NCI-H1694 treated with DMSO at 0.1 percent for 48 hours (cell line): ENCODE data around the gene PAFAH1B2.
"Not testable (repeated sequence)": the region's sequence is repeated elsewhere in the genome, so short reads cannot be mapped to it uniquely, and the experiment has no call there.

ENCODE experiments used
- DNase-seq: peaks from one replicate; lab custom pipeline; 2025; lab: John Stamatoyannopoulos, UW

The PAFAH1B2 gene

DNA sequence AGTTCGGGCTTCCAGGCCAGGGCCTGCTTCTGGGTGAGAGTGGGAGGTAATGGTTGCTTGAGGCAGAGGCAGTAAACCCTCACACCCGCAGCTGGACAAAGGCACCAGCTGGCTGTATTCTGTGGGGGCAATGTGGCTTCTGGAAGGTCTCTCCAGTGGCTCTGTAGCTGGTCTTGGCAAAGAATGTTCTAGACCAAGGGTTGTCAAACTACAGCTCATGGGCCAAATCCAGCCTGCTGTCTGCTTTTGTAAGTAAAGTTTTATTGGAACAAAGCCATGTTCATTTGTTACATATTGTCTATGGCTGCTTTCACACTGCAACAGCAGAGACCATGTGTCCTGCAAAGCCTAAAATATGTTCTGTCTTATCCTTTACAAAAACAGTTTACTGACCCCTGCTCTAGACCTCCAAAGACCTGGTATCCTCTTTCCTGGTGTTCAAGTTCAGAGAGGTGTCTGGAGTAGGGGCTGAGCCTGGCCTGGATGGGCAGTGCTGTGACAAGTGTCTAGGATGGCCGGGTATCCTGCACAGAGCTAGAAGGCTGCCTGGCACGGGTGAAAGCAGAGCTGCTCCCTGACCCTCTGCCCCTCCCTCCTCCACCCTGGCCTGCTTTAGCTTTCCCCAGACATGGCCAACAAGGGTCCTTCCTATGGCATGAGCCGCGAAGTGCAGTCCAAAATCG is 58.4 kb downstream of the PAFAH1B2 start:
- DNase-seq = no peak

DNA sequence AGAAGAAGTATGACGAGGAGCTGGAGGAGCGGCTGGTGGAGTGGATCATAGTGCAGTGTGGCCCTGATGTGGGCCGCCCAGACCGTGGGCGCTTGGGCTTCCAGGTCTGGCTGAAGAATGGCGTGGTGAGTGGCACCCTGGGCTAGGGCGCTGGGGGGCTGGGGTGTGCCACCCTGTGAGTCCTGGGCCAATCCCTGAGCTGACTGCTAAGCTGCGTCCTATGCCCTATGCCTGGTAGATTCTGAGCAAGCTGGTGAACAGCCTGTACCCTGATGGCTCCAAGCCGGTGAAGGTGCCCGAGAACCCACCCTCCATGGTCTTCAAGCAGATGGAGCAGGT is 59.0 kb downstream of the PAFAH1B2 start:
- no peak for DNase-seq

DNA sequence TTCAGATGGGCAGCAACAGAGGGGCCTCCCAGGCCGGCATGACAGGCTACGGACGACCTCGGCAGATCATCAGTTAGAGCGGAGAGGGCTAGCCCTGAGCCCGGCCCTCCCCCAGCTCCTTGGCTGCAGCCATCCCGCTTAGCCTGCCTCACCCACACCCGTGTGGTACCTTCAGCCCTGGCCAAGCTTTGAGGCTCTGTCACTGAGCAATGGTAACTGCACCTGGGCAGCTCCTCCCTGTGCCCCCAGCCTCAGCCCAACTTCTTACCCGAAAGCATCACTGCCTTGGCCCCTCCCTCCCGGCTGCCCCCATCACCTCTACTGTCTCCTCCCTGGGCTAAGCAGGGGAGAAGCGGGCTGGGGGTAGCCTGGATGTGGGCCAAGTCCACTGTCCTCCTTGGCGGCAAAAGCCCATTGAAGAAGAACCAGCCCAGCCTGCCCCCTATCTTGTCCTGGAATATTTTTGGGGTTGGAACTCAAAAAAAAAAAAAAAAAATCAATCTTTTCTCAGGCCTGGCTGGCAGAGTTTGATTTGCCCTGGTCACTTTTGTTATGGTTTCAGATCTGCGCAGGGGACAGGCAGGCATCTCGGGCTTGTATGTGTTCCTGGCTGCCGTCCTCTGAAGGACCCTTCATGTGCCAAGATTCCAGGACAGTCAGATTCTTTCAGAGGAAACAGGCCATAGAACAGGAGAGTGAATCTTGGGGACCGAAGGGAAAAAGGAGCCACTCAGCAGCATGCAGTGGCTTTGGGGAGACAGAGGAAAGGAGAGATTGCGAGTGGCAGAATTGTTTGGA is 60.4 kb downstream of the PAFAH1B2 start:
- DNase-seq = no peak

DNA sequence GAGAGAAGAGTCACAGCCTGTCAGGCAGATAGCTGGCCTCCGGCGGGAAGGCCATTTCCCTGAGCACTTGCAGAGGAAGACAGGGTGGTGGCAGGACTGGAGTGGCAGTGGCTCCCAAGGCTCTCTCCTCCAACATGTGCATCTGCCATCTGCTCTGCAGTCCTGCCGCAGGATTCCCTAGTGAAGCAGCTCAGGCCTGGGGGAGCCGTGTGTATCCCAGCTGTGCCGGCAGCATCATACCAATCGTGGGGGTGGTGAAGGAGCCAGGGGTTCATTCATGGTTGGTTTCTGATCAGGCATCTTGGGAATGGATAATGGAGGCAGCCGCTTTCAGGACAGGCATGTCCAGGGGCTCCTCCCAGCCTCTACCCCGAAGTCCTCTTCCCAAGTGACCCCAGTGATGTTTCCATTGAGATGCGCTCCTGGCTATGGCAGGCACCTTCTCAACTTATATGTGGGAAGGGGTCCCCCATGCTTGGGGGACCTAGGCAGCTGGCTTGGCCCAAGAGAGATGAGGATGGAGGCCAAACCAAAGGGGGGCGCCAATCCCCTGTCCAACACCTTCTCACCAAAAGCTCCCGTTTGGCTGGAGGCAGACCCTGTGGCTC is 61.2 kb downstream of the PAFAH1B2 start:
- DNase-seq = no peak

DNA sequence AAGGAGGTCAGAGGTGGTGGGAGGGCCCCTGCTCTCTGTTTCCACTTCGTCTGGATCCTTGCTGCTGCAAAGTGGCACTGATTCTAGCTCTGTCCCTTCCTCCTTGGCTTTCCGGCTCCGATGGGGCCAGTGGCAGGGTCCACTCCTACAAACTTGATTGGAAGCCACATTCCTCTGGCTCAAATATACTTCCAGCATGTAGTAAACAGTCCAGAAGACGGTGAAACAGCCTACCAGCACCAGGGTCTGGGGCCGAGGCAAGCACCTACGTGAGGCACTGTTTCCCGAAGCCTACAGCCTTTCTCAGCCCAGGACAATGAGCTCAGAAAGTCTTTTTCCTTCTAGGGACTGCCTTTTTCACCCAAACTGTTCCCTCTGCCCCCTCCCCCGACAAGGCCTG is 62.0 kb downstream of the PAFAH1B2 start:
- DNase-seq = not testable (repeated sequence)

DNA sequence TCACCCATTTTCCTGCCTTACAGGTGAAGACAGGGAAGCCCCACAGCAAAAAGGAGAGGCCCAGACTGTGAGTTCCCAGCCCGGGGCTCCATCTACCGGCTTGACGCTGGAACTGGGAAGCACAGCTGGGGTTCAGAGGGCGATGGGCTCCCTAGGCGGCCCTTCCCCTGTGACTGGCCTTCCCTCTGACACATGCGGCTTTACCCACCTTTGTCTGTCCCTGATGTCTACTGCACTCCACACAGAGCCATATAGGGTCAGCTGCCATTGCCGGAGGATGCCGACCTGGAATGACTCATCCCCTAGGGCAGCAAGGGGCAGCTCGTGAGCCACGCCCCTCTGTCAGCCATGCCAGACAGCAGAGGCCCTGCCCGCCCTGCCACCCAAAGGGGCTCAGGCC is 62.8 kb downstream of the PAFAH1B2 start:
- not testable (repeated sequence) for DNase-seq

DNA sequence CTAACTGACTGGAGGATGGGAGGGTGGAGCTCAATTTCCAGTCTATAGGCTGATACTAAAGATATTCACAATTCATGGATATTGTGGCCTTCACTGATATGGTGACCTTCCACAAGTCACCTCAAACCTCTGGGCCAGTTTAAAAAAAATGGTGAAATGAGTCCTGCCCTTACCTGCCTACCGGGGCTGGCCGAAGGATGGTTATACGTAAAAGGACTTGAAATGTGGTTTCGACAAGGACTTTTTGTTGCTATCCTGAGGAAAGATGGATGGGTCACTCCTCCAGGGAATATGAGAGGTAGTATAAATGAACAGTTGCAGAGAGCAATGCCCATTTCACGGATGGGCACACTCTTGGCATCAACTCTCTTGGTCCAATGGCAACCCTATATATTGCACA is 63.4 kb downstream of the PAFAH1B2 start:
- not testable (repeated sequence) for DNase-seq

DNA sequence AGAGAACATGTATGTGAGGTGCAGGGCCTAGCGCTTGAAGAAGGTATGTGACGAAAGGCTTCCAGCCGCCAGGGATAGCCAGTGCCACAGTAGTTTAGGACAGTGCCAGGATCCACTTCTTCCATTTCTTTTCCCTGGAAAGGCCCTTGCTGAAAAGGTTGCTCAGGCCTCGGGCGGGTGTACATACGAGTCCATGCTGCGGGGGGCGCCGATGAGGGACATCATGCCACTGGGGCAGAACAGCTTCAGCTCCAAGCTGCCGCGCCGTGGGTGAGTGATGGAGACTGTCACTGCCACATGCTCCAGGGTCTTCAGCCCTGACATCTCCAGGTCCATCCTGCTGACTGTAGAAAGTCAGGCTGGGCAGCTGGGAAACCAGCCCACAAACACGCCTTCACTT is 64.6 kb downstream of the PAFAH1B2 start:
- not testable (repeated sequence) for DNase-seq

DNA sequence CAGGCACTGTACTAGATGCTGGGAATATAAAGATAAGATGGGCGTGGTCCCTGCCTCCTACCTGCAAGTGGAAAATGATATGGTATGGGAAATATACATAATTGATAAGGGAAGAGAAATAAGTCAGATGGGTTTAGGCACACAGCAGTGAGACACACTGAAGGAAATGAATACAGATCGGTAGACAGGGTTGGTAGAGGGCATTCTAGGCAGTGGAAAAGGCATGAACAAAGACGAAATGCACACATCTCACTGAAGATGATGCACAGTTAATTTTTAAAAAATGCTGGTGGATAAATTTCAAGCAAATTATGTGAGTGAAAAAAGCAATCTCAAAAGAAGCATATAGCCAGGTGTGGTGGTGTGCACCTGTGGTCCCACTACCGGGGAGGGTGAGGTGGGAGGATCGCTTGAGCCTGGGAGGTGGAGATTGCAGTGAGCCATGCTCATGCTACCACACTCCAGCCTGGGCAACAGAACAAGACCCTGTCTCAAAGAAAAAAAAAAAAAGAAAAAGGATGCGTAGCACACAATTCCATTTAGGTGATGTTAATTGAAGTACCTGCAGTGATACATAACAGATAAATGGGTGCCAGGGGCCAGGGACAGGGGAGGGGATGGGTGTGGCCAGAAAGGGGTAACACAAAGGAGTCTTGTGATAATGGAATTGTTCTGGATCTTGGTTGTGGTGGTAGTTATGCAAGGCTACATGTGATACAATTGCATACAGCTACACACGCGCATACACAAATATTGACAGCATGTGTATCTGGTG is 65.5 kb downstream of the PAFAH1B2 start:
- not testable (repeated sequence) for DNase-seq

DNA sequence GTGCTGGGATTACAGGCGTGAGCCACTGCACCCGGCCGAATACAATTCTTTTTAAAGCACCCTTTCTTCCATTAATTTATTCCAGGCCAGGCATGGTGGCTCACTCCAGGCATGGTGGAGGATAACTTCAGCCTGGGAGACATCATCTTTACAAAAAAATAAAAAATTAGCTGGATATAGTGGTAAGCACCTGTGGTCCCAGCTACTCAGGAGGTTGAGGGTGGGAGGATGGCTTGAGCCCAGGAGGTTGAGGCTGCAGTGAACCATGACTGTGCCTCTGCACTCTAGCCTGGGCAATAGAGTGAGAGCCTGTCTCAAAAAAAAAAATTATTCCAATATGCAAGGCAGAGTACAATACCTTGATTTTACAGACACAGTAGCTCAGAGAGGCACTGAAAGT is 66.5 kb downstream of the PAFAH1B2 start:
- DNase-seq = no peak

DNA sequence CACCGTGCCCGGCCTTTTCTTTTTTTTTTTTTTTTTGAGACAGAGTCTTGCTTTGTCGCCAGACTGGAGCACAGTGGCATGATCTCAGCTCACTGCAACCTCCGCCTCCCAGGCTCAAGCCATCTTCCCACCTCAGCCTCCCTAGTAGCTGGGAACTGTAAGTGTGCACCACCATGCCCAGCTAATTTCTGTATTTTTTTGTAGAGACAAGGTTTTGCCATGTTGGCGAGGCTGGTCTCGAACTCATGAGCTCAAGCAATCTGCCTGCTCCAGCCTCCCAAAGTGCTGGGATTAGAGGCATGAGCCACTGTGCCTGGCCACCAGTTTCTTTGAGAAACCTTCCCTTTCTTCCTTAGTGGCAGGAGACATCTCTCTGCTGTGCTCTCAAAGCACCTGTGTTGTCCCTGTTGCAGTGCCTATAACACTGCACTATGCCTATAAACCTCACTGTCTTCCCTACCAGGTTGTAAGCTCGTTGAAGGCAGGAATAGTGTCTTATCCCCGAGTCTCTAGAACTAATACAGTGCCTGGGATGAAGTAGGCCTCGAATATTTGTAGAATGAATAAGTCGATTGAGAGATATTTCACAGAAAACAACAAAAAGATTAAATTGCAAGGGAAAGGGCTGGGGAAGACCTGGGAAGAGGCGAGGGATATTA is 68.7 kb downstream of the PAFAH1B2 start:
- DNase-seq = no peak

DNA sequence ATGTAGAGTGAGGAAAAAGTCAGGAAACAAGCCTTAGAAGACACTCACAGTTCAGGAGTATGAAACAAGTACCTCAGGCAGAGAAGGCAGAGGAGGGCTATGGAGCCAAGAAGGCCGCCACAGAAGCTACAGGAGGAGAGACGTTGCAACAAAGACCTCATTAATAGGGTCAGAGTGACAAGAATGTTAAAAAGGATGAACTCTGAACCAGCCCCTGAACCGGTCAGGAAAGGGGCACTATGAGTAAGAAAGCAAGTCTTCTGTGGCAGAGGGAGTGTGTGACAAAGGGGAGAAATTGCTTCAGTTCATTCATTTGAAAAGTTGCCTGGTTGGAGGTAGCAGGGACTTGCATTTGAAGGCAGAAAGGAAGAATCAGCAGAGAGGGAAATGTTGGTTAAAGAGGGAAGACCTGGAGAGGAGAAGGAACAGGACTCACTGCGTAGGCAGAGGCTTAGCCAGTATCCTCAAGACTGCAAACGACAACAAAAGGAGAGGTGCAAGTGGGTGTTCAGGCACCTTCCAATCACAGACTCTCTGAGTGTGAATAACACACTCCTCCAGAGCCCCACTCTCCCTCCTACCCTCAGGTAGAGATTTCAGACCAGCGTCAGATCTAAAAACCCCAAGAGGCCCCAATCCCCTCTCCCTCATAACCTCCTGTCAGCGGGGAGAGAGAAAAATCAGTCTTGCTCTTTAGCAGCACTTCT is 70.5 kb downstream of the PAFAH1B2 start:
- no peak for DNase-seq

DNA sequence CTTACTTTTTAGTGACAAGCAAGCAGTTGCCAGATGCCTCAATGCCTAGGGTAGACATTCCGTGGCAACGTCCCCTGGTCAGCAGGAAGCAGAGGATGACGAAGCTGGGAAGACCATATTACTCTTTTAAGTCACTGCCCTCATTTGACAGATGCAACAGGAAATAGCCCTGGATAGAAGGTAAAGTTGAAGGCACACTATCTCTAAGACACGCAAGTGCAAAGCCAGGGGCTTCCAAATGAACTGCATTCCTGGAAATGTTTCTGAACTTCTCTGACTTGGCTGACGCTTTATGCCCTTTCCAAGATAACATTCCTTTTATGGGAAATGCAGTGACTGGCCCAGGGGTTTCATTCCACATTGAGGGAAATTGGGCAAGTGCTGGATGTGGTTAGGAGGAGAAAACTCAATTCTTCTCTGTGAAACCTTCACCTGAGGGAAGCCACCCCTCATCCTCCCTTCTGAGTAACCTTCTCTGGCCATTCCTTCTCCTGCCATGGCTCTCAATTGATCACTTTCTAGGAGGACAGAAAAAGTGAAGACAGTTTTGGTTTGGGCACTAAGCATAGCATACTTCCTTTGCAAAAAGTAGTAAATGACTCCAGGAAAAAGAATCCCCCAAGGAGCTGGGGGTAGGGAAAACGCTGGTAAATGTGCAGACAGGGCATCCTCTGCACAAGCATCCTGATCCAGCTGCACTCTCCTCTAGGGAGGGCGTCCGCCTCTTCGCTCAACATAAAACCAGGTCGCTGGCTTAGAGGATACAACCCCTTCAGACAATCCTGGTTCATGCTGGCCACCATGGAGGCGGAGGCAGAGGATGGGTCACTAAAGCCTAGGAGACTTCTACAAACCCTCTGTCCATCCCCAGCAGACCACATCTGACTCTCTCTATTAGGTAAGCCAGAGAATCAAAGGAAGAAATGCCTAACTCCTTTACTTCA is 73.3 kb downstream of the PAFAH1B2 start:
- DNase-seq = no peak

DNA sequence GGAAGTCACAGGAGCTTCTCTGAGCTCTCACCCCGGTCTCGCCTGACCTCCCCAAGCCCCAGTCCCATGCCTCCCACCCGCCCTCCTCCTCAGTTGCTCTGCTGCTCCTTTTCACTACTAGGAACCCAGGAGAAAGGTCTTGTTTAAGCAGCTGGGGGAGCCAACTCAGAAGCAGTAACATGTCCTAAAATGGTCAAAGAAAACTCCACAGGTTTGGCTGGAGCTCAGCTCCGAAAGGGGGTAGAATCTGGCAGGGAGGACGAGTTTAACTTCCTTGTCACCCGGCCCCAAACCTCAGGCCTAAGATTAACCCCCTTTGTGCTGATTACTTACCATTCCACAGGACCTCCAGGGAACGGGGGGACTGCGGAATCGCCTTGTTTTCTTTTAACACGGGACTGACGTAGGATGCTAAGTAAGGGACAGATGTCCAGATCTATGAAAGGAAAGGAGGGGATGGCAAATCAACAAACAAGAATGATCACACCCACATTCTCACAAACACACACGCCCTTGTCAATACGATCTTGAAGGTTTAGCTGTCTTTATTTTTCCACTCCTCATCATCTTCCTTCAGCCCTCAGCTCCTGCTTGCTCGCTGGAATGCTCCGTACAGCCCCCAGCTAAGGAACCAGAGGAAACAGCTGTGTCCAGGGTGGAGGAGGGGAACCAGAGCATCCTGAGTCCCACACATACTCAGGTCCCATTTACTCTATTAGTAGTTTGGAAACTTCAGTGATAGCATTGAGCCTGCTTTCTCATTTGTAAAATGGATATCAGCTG is 74.2 kb downstream of the PAFAH1B2 start:
- DNase-seq = no peak

DNA sequence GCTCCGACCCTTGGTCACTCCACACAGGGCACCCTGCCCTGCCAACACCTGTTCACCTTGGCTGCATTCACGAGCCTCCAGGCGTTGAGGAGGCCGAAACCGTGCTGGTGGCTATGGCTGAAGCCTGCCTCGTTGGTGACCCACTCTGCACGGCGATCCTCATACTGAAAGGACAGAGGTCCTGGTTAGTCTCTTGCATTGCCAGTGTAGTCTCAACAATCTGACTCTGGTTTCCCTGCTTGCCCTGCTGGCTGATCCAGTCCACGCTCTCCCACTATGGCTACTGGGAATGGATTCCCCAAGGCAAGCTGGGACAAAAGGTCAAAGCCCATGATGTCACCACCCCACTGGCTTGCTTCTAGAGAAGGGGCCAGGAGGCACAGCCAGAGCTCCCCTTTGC is 74.9 kb downstream of the PAFAH1B2 start:
- DNase-seq = no peak

DNA sequence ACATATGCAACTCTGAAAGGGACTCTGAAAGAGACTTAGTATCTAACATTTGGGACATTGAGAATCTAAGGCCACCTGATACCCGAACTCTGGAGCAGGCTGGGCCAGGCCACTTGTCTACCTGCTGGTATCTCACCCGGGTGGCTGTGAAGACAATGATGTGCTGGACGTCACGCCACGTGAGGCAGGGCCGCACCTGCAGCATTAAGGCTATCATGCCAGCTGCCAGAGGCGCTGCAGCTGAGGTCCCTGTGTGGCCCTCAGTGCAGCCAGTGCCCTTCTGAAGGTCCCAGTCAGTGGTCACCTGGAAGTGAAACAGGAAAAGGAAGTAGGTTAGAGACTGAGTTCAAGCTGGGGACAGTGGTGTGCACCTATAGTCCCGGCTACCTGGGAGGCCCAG is 75.4 kb downstream of the PAFAH1B2 start:
- DNase-seq = no peak

DNA sequence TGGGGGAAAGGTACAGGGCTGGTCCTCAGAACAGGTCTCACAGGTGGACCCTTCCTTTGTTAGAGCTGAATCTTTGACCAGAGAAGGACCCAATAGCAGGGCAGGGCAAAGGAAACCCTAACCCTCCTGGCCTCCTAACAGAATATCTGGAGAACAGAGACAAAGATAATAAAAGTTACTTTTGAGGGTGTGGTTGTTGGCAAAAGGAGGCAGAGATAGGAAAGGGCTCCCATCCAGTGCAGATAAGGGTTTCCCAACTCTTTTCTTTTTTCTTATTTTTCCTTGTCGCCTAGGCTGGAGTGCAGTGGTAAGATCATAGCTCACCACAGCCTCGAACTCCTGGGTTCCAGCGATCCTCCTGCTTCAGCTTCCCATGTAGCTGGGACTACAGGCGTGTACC is 75.9 kb downstream of the PAFAH1B2 start:
- no peak for DNase-seq

DNA sequence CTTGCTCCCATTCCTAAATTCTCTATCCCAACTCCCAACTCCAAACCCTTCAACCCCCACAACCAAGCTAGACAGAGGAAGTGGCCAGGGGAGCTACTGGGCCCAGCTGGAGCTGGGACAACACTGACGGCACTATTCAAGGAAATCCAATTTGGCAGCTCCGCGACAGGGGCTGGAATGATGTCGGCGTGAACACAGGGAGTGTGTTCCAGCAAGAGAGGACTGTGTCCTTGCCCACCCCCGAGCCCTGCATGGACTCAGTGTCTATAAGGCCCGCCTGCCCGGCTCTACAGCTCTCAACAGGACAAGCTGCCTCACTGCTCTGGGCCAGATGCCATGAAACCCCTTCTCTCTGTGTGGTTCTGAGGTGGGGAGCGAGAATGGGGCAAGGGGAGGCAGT is 76.5 kb downstream of the PAFAH1B2 start:
- no peak for DNase-seq

DNA sequence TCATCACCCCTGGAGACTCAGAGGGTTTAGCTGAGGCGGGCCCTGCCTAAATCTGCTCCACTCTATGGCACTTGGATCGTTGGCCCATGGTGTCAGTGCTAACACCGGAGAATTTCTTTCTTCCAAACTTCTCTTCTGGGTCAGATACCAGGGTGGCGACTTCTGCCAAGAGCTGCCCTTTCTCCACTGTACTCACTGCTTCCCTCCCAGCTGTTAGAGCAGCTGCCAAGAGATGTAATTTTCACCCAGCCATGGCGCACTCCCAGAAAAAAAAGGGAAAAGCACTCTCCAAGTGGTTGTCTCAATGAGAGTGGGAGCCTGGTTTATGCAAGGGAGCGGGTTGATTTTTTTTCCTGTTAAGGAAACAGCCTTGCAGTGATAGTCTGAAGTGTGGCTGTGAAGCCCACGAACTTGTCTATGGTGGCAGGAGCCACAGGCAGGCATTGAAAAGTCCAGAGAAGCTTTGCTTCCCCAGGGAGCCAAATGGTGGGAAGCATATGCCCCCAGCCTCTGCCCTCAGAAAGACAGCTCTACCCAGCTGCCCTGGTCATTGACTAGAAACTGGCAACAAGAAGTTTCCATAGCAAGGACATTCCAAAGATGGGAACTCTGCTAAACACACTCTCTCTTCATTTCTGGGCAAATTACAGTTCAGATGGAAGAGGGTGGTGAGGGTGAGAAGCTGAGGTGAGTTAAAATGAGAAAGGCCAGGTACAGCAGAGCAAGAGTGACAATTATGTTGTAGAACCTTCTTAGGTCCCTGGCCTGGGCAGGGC is 77.1 kb downstream of the PAFAH1B2 start:
- DNase-seq = no peak
